NCI-H1930 (cell line): Measurements from ENCODE around the gene BRSK2.

ENCODE experiments used
- DNase-seq, 2 experiments: peaks; one replicate each; lab custom pipeline; 2025; lab: John Stamatoyannopoulos, UW

Gene BRSK2

DNA sequence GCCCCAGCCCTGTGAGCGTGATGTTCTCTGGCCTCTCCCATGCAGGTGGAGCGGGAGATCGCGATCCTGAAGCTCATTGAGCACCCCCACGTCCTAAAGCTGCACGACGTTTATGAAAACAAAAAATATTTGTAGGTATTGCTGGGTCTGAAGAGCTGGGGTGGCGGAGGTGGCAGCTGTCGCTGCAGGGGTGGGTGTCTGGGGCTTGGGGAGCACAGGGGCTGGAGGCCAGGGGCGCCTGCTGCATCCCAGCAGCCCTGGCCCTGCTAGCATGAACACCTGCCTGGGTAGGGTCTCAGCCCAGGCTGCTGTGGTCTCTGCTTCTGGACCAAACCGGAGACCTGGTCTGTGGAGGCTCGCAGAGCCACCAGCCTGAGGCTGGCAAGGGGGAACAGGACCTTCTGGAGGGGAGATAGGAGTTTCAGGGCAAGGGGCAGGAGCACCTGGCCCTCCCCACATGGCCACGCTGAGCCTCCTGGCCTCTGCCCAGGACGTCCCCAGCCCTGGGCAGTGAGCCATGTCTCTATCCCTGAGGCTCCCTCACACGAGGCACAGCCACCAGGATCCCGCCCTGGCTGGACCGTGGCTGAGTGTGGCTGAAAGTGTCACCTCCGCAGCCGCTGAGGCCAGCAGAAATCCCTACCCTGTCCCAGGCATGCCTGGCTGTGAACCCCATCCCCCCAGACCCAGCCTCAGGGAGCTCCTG, 48.7 kb downstream of the BRSK2 start:
- DNase-seq, result no peak

- no peak for DNase-seq
These were observed 49.2 kb downstream of the BRSK2 start for GRCh38 chr11:1438967-1439330.

- no peak for DNase-seq
These were observed 49.6 kb downstream of the BRSK2 start for GRCh38 chr11:1439341-1439740.

GRCh38 chr11:1440066-1440465, 50.3 kb downstream of the BRSK2 start:
- DNase-seq, result no peak

DNA sequence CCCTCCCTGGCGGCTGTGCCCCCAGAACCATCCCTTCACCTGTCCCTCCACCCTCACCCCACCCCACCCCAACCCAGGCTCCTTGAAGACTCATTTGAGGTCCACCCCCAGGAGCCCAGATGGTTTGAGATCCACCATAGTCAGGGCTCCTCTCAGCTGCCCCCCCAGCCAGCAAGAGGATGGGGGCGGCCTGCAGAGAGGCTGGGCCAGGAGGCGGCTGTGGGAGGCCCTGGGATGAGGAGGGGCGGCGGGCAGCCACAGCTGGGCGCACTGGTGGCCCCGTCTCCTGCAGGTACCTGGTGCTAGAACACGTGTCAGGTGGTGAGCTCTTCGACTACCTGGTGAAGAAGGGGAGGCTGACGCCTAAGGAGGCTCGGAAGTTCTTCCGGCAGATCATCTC, 50.8 kb downstream of the BRSK2 start:
- DNase-seq, result no peak

DNA sequence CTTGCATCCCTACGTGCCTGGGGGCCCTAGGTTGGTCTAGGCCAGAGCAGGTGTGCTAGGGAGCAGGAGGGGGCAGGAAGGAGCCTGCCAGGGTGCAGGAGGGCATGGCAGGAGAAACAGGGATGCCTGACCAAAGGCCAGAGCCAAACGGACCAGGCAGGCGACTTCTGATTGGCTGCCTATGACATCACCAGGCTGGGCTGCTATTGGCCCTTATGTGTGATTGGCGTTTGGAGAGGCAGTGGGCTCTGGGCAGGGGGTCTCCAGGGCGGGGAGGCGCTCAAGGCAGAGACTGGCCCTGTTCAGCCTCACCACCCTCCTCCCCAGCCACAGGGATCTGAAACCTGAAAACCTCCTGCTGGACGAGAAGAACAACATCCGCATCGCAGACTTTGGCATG, 52.4 kb downstream of the BRSK2 start:
- DNase-seq, result no peak

- DNase-seq, result no peak
These were observed 53.2 kb downstream of the BRSK2 start for GRCh38 chr11:1442807-1443366.

DNA sequence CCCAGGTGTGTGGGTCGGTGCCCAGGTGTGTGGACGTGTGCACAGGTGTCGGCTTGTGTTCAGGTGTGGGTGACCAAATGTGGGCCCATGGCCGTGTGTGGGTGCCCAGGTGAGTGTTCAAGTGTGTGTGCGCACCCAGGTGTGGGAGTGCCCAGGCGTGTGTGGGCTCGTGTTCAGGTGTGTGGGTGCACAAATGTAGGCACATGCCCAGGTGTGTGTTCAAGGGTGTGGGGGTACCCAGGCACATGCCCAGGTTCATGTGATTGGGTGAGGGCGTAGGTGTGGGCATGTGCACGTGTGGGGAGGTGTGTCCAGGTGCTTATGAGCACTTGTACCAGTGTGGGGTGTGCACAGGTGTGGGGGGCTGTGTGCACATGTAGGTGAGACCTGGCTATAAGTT, 54.0 kb downstream of the BRSK2 start:
- no peak for DNase-seq

DNA sequence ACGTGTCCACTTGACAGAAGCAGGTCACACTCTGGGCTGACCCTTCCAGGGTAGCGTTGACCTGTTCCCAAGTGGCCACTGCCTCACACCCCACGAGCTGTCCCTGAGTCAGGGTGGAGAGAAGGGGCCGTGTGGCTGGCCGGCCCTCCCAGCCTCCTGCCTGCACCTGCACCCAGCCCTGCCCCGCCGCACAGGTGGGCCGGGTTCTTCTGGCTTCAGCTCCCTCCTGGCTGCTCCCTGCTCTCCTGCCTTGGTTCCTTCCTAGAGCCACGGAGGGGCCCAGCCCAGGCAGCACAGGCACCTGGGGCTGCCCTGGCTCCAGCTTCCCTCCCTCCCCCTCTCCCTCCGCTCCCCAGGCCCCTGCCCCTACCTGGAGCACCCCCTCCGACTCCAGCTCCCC, 54.6 kb downstream of the BRSK2 start:
- DNase-seq, result no peak

GRCh38 chr11:1444823-1445422, 55.2 kb downstream of the BRSK2 start:
- no peak for DNase-seq

- no peak for DNase-seq
These were observed 56.2 kb downstream of the BRSK2 start for GRCh38 chr11:1445741-1446445.

GRCh38 chr11:1446623-1447022, 56.9 kb downstream of the BRSK2 start:
- DNase-seq, result no peak

- no peak for DNase-seq
These were observed 58.4 kb downstream of the BRSK2 start for GRCh38 chr11:1447845-1448825.

GRCh38 chr11:1448882-1449281, 59.1 kb downstream of the BRSK2 start:
- DNase-seq, result no peak

GRCh38 chr11:1449490-1450243, 59.9 kb downstream of the BRSK2 start:
- no peak for DNase-seq

- no peak for DNase-seq
These were observed 60.7 kb downstream of the BRSK2 start for GRCh38 chr11:1450344-1450875.

DNA sequence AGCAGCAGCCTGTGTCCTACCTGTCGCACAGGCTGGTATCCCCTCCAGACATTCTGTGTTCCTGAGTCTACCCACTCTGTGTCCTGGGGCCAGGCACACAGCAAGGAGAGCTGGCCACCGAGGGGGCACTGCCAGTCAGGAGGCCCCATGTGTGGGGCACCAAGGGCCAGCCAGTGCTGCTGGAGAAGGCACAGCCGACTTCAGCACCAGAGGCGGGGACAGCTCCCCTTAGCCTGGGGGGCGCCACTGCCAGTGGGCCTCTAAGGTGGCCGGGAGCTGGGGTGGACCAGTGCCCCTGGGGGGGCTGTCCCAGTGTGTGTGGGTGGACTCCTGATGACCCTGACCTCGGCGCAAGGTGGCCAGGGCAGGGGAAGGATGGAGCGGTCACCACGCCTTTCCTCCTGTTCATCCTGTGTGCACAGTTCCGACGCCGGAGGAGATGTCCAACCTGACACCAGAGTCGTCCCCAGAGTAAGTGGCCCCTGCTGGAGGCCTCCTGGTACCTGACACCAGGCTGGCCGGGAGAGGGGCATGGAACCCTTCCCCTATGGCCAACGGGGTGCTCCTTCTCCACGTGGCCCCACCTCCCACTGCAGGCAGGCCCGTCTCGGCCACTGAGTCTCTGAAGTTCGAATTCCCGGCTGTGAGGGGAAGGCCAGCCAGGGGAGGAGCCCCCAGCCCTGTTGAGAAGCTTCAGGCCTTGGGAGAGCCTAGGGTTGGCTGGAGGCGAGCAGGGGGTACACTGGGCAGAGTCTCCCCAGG, 61.4 kb downstream of the BRSK2 start:
- DNase-seq, result no peak

DNA sequence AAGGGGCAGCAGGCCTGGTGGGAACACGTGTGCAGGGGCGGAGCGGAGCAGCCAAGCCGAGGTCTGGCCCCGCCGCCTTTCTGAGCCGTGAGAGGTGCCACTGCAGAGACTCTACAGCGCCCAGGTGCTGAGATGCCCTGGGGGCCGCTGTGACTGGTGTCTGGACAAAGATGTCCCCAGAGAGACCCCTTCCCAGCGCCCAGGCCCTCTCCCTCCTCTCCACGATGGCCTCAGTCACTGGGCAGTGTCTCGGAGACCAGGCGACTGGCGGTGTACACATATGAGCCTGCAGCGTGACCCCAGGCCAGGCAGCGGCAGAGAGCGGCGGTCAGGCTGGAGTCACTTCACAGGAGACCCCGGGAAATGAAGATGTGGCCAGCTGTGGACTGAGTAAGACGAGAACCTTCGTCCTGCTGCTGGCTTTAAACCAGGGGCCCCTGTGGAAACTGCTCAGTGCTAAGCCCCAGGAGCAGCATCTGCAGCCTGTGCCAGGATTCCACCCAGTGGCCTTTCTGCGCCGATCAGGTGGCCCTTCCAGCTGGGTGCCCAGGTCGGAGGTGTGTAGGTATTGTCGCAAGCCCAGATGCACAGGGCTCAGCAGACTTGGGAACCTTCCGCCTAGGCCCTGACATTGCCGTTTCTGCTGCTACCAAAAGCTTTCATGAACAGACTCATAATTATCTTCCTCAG, 62.2 kb downstream of the BRSK2 start:
- DNase-seq, result no peak

GRCh38 chr11:1452744-1453143, 63.0 kb downstream of the BRSK2 start:
- no peak for DNase-seq
